ENCODE data around the gene UBAP1L.

Gene UBAP1L

GRCh38 chr15:65086680-65087111 lies 28.3 kb downstream of the UBAP1L start:
- no peak for TF ChIP-seq EZH2 (IDR thresholded peaks at IDR 0.05; ENCODE audit: borderline replicate concordance, low read depth, low read length, severe bottlenecking)
- TF ChIP-seq, protein P1, sequence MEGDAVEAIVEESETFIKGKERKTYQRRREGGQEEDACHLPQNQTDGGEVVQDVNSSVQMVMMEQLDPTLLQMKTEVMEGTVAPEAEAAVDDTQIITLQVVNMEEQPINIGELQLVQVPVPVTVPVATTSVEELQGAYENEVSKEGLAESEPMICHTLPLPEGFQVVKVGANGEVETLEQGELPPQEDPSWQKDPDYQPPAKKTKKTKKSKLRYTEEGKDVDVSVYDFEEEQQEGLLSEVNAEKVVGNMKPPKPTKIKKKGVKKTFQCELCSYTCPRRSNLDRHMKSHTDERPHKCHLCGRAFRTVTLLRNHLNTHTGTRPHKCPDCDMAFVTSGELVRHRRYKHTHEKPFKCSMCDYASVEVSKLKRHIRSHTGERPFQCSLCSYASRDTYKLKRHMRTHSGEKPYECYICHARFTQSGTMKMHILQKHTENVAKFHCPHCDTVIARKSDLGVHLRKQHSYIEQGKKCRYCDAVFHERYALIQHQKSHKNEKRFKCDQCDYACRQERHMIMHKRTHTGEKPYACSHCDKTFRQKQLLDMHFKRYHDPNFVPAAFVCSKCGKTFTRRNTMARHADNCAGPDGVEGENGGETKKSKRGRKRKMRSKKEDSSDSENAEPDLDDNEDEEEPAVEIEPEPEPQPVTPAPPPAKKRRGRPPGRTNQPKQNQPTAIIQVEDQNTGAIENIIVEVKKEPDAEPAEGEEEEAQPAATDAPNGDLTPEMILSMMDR (IDR thresholded peaks at IDR 0.05; ENCODE audit: borderline replicate concordance, extremely low read depth, low read length, poor library complexity, severe bottlenecking) = peak; percentile 48
- Histone ChIP-seq H4K20me1 (ENCODE audit: insufficient read depth, low read length) (no peaks in the 10 kb centered on the region), H3K27me3 (ENCODE audit: insufficient read depth, low read length, poor library complexity) (peaks cover 4% of the 10 kb centered on the region), H3K9ac (ENCODE audit: low read depth, low read length) (no peak overlapping the region), H3K79me2 (ENCODE audit: insufficient read depth, low read length) (no peaks in the 10 kb centered on the region), H3K36me3 (ENCODE audit: insufficient read depth, low read length) (no peaks in the 10 kb centered on the region), H3K4me3 (ENCODE audit: low read depth in 1 of 2, low read length in 2 of 2) (no peak overlapping the region), H3K4me2 (ENCODE audit: insufficient read depth, low read length) (no peak overlapping the region), H3K4me1 (ENCODE audit: insufficient read depth, low read length) (peaks cover 15% of the 10 kb centered on the region), H3K9me3 (ENCODE audit: insufficient read depth, low read length, severe bottlenecking) (no peaks in the 10 kb centered on the region), H2AFZ (ENCODE audit: low read depth, low read length) (no peak overlapping the region), H3K27ac (ENCODE audit: low read length) (no peak overlapping the region)
- ATAC-seq (ENCODE audit: insufficient read depth, low read depth) (peak; percentile 37; the same call in 1 of the 3 replicates), DNase-seq (peak; percentile 29)

DNA sequence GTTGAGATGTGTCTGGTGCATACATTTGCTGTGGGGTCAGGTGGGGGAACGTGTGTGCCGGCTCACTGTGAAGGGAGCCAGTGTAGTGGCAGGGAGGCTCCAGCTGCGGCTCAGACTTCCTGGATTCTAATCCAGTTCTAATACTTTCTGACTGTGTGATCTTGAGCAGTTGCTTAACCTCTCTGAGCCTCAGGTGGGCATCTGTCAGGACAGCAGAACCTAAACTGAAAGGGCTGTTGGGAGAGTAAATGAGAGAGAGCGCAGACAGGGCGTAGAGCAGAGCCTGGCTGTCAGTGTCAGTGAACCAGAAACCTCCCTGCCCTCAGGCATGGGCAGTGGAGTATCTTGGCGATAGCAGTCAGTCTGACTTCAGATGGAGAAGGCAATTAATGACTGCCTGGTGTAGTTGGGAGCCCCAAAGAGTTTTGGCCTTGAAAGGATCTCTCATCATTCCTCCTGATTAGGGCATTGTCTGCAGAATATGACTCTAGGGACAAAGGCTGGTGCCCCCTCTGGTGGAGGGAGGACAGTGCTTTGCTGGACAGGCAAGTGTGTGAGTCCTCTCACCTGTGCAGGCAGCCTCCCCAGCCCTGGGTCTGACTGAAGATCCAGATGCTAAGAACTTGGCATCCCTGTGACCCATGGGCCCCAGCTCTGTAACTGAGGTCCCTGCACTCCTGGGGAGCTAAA lies 28.9 kb downstream of the UBAP1L start:
- Histone ChIP-seq H3K9ac (ENCODE audit: low read depth, low read length) (no peak overlapping the region), H3K27ac (ENCODE audit: low read length) (no peak overlapping the region), H4K20me1 (ENCODE audit: insufficient read depth, low read length) (no peaks in the 10 kb centered on the region), H3K36me3 (ENCODE audit: insufficient read depth, low read length) (no peaks in the 10 kb centered on the region), H3K79me2 (ENCODE audit: insufficient read depth, low read length) (no peaks in the 10 kb centered on the region), H3K4me3 (ENCODE audit: low read depth in 1 of 2, low read length in 2 of 2) (no peak overlapping the region), H3K4me2 (ENCODE audit: insufficient read depth, low read length) (no peak overlapping the region), H3K4me1 (ENCODE audit: insufficient read depth, low read length) (peaks cover 15% of the 10 kb centered on the region), H3K27me3 (ENCODE audit: insufficient read depth, low read length, poor library complexity) (peaks cover 4% of the 10 kb centered on the region), H2AFZ (ENCODE audit: low read depth, low read length) (no peak overlapping the region), H3K9me3 (ENCODE audit: insufficient read depth, low read length, severe bottlenecking) (no peaks in the 10 kb centered on the region)
- ATAC-seq (ENCODE audit: insufficient read depth, low read depth) (0 out of 3 replicates have a peak, but pooled peaks have one; percentile 23), DNase-seq (peak; percentile 28)
- no peak for TF ChIP-seq EZH2 (IDR thresholded peaks at IDR 0.05; ENCODE audit: borderline replicate concordance, low read depth, low read length, severe bottlenecking)
- TF ChIP-seq, protein P1 (IDR thresholded peaks at IDR 0.05; ENCODE audit: borderline replicate concordance, extremely low read depth, low read length, poor library complexity, severe bottlenecking) = peak; percentile 44

DNA sequence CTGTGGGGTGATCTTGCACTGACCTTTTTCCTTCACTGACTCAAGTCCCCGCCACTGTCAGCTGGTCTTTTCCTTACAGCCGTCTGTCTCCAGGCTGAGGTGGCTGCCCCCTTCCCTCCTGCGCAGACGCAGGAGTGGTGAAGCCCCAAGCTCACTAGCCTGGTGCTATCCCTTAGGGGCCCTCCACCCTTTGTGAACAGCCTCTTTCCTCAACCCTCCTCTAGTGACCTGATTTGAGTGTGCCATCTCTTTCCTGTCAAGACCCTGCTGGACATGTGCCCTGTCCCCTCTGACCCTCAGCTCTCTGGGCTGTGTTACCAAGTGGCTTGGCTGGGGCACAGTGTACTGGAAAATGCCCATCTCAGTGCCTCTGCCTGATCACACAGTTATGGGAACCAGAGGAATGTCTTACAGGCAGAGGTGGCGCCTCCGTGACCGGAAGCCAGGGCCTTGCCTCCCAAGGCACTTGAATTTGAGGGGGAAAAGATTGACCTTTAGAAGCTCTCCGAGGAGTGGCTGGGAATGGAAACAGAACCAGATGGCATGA lies 29.7 kb downstream of the UBAP1L start:
- DNase-seq (no peak), ATAC-seq (ENCODE audit: insufficient read depth, low read depth) (no peak)
- no peaks in the 10 kb centered on the region for H3K9me3 ChIP-seq (ENCODE audit: insufficient read depth, low read length, severe bottlenecking)
- no peak overlapping the region for H3K4me3 ChIP-seq (ENCODE audit: low read depth in 1 of 2, low read length in 2 of 2)
- H2AFZ ChIP-seq (ENCODE audit: low read depth, low read length) = no peak overlapping the region
- no peak overlapping the region for H3K9ac ChIP-seq (ENCODE audit: low read depth, low read length)
- H3K36me3 ChIP-seq (ENCODE audit: insufficient read depth, low read length) = no peaks in the 10 kb centered on the region
- no peak for TF ChIP-seq EZH2 (IDR thresholded peaks at IDR 0.05; ENCODE audit: borderline replicate concordance, low read depth, low read length, severe bottlenecking)
- TF ChIP-seq, protein P1 (IDR thresholded peaks at IDR 0.05; ENCODE audit: borderline replicate concordance, extremely low read depth, low read length, poor library complexity, severe bottlenecking) = no peak
- no peaks in the 10 kb centered on the region for H3K79me2 ChIP-seq (ENCODE audit: insufficient read depth, low read length)
- H3K27me3 ChIP-seq (ENCODE audit: insufficient read depth, low read length, poor library complexity) = peaks cover 4% of the 10 kb centered on the region
- H3K4me2 ChIP-seq (ENCODE audit: insufficient read depth, low read length) = no peak overlapping the region
- H3K4me1 ChIP-seq (ENCODE audit: insufficient read depth, low read length) = peaks cover 15% of the 10 kb centered on the region
- no peak overlapping the region for H3K27ac ChIP-seq (ENCODE audit: low read length)
- H4K20me1 ChIP-seq (ENCODE audit: insufficient read depth, low read length) = no peaks in the 10 kb centered on the region
